NCI-H1048 (cell line): ENCODE results near the gene SLC2A4.

Source experiments
- DNase-seq: peaks from one replicate; lab custom pipeline; 2025; lab: John Stamatoyannopoulos, UW

The SLC2A4 gene

DNA sequence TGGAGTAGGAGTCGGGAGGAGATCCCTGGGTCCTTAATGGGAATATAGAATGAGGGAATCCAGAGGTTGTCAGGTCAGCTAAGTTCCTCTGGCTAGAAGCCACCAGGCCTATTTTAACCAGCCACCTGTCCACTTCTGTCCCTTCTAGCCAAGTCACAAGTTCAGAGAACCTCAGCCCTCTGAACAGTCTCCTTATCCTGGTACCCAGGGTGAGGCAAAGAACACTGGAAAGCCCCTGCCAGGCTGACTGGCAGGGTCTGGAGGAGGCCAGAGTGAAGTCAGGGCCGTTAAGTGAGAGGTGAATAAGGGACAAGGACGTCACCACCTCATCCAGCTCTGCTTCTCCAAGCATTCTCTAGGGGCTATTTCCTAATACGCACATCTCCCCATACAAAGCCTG, 32.7 kb upstream of the SLC2A4 start:
- DNase-seq: no peak

DNA sequence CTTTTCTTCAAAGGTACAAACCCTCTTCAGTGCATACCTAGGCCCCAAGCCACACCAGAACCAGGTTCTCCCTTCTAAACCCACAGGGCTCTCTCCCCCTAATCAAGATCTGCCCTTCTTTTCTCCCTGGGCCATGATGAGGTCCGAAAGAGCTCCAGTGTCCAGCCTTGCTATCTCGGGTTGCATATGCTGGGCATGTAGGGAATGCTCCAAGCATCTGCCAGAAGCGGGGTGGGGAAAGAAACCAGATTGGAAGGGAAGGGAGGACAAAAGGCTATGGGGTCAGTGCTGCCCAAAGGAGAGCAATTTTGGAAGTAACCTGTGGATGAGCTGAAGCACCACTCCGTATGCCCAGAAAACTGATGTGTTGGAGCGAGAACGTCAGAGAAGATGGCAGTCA, 32.3 kb upstream of the SLC2A4 start:
- no peak for DNase-seq

DNA sequence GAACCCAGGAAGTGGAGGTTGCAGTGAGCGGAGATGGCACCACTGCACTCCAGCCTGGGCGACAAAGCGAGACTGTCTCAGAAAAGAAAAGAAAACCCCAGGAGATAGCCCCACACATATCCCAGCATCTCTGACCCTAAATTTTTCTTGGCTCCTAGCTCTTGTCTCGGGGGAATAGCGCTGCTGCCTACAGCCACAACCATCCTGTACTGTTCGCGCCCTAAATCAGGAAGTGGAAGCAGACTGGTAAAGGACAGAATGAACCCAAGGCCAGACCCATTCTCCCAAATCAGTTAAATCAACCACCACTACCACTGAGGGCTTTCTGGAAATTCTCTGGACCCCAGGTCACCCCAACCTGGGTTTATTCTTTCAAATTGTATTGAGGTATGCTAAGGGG, 31.7 kb upstream of the SLC2A4 start:
- no peak for DNase-seq

DNA sequence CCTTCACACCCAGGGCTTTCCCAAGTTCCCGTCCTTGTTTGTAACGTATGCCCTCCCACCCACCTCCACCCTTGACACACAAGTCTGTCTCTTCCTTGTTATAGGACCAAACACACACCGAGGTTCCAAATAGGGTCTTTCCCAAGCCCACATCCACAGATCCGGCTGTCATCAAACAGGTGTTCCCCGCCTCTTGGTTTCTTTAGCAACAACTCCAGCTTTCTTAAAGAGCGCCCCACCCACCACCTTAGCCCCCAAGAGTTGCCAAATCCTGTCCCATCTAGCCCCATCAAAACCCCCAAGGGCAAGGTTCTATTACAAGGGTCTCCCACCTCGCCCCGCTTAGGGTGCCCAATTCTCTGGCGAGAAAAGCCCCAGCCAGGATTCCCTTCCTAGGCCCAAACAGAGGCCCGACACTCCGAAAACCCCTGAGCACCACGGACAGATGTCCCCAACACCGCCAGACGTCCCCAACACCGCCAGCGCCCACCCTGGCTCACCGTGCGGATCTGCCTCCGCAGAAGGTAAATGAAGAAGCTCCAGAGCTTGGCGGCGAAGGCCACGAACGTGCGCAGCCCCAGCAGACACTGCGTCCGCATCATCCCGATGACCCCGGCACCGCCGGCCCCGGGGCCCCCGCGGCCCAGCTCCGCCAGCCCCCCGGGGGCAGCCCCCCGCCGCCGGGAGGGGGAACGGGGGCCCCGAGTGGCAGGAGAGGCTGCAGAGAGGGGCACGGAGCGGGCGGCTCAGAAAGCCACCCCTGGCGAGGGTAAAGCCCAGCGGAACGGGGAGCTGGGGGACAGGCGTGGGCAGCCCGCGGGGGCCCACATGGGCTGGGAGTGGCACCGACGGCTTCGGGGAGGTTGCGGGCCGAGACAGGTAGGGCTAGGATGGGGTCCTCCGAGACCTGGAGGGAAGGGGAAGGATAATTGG, 30.6 kb upstream of the SLC2A4 start:
- DNase-seq: no peak

DNA sequence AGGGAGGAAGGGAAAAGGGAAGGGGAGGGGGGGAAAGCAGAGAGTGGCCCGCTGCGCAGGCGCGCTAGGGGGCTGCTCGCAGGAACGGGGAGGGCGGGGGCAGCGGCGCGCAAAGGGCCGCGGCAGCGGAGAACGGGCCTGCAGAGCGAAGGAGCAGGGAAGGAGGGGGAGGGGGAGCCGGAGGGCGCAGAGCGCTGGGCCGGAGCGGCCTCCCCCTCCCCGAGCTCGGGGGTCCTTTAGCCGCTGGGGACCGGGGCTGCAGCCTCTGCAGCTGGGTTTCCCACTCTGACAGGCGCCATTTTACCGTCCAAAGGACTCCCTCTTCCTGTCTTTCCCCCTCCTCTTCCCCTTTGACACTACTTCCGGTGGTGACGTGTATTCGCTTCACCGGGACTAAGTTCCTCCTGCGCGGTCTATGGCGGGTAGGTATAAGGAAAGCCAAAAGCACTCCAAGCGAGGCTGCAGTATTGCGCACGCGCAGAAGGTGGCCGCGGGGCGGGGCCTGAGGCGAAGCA, 29.8 kb upstream of the SLC2A4 start, which contains the start of gene CTDNEP1:
CTDNEP1 (minus strand) TSS at position 74 of the 515 bp plus-strand sequence. CDS start 438 bp downstream, outside the sequence.
- DNase-seq: peak; percentile 89

DNA sequence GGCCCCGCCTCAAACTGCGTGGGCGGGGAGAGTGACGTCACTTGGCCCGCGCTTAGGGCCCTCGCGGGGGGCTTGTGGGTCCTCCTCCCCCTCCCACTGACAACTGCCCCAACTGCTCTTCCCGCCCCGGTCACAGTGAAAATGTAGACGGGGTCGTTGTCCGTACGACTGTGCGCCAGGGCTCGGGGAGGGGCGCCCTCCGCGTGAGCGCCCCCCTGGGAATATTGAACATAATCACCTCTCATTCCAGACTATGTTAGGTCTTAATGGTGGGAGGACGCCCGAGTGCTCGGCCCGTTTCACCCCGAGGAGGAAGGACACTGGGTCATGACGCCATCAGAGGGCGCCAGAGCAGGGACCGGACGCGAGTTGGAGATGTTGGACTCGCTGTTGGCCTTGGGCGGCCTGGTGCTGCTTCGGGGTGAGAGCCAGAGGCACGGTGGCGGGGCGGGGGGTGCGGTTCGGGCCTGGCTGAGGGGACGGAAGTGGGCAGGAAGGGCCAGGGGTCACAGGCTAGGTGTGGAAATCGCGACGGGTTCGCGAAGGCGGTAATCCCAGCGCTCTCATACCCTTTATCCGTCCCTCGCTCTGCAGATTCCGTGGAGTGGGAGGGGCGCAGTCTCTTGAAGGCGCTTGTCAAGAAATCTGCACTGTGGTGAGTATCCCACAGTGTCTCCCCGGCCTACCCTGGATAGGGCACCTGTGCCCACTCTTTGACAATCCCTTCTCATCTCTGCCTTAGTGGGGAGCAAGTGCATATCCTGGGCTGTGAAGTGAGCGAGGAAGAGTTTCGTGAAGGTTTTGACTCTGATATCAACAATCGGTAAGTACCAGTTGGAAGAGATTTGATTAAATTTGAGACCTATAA, 29.1 kb upstream of the SLC2A4 start, which contains the start of gene ELP5:
ELP5 (plus strand) TSS at position 40 of the 868 bp plus-strand sequence; CDS start at position 376, 336 bp downstream.
- peak; percentile 72 for DNase-seq

DNA sequence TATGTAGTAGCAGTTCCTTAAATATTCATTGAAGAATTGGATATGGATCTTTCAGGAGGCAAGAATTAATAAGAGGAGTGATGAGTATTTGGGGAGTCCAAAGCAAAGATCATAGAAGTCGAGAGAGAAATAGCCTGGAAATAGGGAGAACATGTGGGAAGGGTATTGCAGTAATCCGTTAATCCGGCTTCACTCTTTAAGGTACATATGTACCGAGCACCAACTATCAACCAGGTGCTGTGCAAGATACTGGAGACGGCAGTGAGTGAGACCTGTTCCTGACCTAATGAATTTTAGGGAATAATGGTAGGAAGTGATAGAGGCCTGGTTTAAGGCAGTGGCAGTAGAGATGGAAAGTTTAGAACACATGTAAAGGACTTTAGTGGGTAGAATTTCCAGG, 28.4 kb upstream of the SLC2A4 start:
- no peak for DNase-seq

- no peak for DNase-seq
These were observed 27.0 kb upstream of the SLC2A4 start for GRCh38 chr17:7254511-7254910.

GRCh38 chr17:7256766-7257456, 24.6 kb upstream of the SLC2A4 start:
- DNase-seq: no peak

- DNase-seq: no peak
These were observed 22.6 kb upstream of the SLC2A4 start for GRCh38 chr17:7258731-7259554.

DNA sequence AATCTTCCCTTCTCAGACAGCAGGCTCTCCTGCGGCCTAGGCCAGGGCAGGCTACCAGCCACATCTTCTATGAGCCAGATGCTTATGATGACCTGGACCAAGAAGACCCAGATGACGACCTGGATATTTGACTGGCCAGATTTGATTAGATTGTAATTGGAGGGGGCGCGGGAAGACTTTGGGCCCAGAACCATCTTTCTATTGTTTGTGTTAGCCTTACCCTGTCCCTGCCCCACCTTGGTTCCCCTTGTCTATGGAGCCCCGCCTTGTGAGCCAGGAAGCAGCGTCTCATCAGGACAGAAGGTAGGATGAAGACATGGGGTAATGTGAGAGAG, 22.0 kb upstream of the SLC2A4 start:
- no peak for DNase-seq

GRCh38 chr17:7260151-7260550, 21.4 kb upstream of the SLC2A4 start:
- DNase-seq: no peak

DNA sequence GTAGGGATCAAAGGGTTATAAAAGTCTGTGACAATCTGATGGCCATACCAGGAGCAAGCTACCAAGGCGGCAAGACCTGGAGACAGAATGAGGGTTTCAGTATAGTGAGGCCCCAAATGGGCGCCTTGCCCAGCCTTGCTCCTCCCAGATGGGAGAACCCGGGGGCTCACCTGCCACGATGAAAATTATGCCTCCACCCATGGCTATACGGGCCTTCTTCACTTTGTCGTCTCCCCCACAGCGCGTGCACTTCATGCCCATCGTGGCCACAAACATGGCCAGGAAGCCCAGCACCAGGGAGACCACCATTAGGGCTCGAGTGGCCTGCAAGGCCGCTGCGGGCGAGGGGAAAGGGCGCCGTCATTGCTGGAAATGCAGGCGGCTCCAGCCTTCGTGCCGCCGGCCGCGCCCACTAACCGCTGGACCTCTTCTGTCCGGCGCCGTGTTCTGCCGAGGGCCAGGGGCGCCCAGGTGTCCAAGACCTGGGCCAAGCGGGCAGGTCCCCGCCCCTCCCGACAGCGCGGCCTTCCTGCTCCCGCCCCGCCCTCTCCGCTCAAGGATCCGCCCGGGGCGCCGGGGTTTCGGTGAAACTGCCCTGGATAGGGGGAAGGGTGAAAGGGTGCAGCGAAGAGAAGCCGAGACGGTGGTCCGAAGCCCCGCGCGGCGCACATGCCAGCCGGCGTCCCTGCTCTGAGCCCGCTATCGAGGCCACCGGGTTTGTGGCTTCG, 20.7 kb upstream of the SLC2A4 start:
- no peak for DNase-seq

DNA sequence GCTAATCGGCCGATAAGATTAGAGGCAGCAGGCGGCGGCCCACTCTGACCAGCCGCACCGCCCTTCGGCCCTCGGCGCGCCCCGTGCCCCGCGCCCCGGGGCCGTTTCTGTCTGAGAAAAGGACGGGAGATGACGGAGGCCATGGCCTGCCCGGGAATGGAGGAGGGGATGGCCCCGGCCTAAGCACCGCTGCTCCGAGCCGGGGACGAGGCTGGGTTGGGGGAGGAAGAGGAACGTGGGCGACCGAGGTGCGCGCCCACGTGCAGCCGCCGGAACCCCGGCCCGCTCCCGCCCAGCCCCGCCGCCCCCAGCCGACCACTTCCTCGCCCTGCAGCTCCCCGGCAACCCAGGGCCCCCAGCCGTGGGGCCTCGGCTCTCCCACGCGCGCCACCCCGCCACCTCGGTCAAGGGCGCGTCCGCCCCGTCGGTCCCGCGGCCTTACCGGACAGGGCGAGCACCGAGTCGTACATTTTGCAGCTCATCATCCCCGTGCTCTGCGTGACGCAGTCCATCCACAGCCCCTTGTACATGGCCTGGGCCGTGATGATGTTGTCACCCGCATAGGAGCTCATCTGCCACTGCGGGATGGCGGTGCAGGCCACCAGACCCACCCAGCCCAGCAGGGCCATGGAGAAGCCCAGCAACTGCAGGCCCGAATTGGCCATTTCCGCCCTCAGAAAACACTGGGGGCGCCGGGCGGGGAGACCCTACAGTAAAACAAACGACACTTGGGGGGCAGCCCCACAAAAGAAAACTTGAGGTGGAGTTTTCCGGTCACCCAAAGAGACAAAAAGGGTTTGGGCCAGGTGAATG, 19.9 kb upstream of the SLC2A4 start:
- no peak for DNase-seq

DNA sequence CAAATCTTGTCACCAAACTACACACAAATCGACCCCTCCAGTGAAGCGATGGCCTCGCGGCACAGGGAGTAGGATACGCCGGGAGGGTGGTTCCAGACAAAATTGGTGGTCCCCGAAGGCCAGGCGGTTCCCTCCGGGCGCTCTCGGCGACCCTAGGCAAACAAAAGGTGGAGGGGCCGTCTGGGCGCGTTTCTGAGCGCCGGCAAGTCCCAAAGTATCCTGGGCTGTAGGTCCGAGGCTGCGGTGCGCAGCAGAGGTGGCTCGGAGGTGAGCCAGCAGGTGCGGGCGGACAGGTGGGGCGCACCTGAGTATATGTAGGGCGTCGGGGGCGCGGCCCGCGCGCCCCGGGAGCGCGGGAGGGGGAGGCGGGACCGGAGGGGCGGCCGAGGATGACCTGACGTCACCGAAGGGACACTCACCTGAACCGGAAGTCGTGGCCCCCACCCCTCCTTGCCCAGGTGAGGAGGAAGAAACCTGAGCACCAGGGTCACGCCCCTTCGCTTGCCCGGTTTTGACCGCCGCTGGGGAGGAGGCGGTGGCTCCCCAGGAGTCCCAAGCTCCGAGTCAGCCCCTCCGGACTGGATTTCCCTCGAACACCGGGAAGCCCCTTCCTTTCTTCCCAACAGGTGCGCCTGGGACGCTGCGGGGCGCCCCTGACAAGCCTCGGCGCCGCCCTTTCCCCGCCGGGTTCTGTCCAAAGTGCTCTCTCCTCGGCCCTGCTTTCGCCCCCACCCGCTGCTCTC, 19.2 kb upstream of the SLC2A4 start, which contains the start of gene CLDN7:
CLDN7 (minus strand) TSS at position 287 of the 743 bp plus-strand sequence. CDS start 435 bp downstream, outside the sequence.
- DNase-seq: no peak

DNA sequence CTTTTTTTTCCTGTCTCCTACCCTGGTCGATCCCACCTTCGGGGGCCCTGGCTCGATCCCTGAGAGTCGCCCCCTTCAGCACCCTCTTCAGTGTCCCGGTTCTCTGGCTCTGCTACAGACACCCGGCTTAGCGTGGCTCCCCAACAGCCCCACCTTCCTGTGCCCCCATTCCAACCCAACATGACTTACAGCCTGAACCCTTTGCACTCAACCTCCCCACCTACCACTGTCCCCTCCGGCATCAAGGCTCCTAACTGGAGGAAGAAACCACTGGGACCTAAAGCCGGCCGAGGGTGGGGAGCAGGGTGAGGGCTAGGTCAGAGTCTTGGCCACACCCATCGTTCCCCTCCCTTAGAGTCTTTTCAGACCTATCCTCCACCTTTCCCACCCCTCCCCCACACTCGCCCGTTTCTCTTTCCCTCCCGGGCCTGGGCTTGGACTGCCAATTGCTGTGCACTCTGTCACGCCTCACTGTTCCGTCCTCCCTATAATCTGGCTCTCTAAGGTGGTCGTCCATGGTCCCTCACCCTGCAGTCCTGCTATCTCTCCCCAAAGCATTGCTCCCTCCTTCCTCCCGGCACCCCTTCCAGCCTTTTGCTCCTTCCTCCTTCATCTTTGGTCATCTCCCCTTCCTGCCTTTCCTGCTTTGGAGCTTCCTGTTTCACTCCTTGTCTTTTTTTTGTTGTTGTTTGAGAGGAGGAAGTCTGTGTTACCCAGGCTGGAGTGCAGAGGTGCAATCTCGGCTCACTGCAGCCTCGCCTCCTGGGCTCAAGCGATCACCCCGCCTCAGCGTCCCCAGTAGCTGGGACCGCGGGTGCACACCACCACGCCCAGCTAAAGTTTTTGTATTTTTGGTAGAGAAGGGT, 18.4 kb upstream of the SLC2A4 start:
- no peak for DNase-seq

DNA sequence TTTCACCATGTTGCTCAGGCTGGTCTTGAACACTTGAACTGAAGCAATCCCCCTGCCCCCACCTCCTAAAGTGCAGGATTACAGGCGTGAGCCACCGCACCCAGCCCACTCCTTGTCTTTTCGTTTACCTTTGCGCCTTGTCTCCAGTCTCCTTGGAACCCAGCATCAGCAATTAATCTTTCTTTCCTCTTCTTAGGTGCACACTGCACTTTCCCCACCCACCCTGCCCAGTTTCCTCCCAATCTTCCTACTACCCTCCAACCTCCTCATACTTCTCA, 17.8 kb upstream of the SLC2A4 start:
- DNase-seq: no peak

DNA sequence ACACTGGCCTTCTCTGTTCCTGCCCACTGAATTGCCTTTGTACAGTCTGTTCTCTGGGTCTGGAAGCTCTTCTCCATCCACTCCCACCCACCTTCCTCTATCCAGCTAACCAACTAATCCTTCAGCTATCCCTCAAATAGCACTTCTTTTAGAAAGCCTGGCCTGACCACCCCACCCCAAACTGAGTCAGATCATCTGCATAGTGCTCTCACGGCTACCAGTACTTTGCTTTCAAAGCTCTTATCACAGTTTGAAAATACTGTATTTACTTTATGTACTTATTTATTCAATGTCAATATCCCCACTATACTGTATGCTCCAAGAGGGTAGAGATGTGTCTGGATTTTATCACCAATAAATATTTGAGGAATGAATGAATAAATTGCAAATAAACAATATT, 14.7 kb upstream of the SLC2A4 start:
- DNase-seq: no peak
